Esophagus muscularis mucosa (tissue), 4 donors: ENCODE measurements around the gene PARP14.

Experiments
- CTCF ChIP-seq, 3 experiments: fragments of 200-600 bp in 2 of 3; fragments of 450-650 bp in 1 of 3; sonication (generic) in 2 of 3; IDR thresholded peaks; one replicate each; pipeline ENCODE4 v1.5.1; 2017 to 2019; ENCODE audit warnings: antibody characterized with exemption in 3 of 3, mild to moderate bottlenecking in 2 of 3, moderate library complexity in 1 of 3
- EP300 ChIP-seq: sonication (generic); formaldehyde crosslinking; IDR thresholded peaks from one replicate; pipeline ENCODE4 v1.6.1; 2017; ENCODE audit warnings: antibody characterized with exemption
- POLR2AphosphoS5 ChIP-seq, 2 donors: sonication (generic); formaldehyde crosslinking; IDR thresholded peaks; one replicate each; pipeline ENCODE4 v1.6.1; 2017; ENCODE audit warnings: antibody characterized with exemption in 2 of 2

- TF ChIP-seq POLR2AphosphoS5 (IDR thresholded peaks at IDR 0.05) (no peak), EP300 (no peak), CTCF (IDR thresholded peaks at IDR 0.05) (no peak)
Observed at GRCh38 chr3:122742234-122742633, 61.6 kb downstream of the PARP14 start.
